K562 (cell line): ENCODE data around the gene CCDC78.

ENCODE experiments used
- ARNT ChIP-seq, 2 experiments: fragments of 450-650 bp; IDR thresholded peaks; 2 replicates each; pipeline ENCODE4 v1.6.1; 2016; ENCODE audit warnings: mild to moderate bottlenecking in 1 of 2
- BDP1 ChIP-seq: IDR thresholded peaks from 3 replicates; pipeline ENCODE4 v1.6.1; 2011; ENCODE audit not compliant: insufficient read length, insufficient read depth
- CTCF ChIP-seq, 3 experiments: IDR thresholded peaks in 2 of 3; conservative IDR thresholded peaks in 1 of 3; 2 replicates each; pipeline ENCODE4 v1.5.1; 2011 to 2012; ENCODE audit warnings: low read length in 3 of 3, mild to moderate bottlenecking in 3 of 3, control low read depth in 2 of 3, improper control_type of control experiment in 1 of 3, inconsistent platforms in 1 of 3, low read depth in 1 of 3, mixed read lengths in 1 of 3, moderate library complexity in 1 of 3; ENCODE audit not compliant: insufficient read depth in 2 of 3
- SRSF7 ChIP-seq: fragments of 200-400 bp; formaldehyde crosslinking; optimal IDR thresholded peaks from 2 replicates; pipeline ENCODE3; 2017; ENCODE audit warnings: mild to moderate bottlenecking, low read depth, low read length
- STAG1 ChIP-seq: sonication (generic); formaldehyde crosslinking; IDR thresholded peaks from 2 replicates; pipeline ENCODE4 v1.5.0; 2020; ENCODE audit warnings: missing genetic modification reagents, borderline replicate concordance
- ZBTB1 ChIP-seq: sonication (generic); formaldehyde crosslinking; IDR thresholded peaks from 2 replicates; pipeline ENCODE4 v1.8.1; 2023; ENCODE audit warnings: missing genetic modification reagents, low read depth, mild to moderate bottlenecking, borderline replicate concordance
- ZEB2 ChIP-seq: fragments of 450-650 bp; IDR thresholded peaks from 2 replicates; pipeline ENCODE4 v1.6.1; 2016
- ZNF75A ChIP-seq: fragments of 450-650 bp; formaldehyde crosslinking; IDR thresholded peaks from 2 replicates; pipeline ENCODE4 v1.4.0; 2020; ENCODE audit warnings: mild to moderate bottlenecking

GRCh38 chr16:747978-748746, 21.9 kb upstream of the CCDC78 start:
- TF ChIP-seq SRSF7 (no peak), ZEB2 (no peak), BDP1 (no peak), ZBTB1 (CRISPR knock-in tag) (no peak), ZNF75A (no peak), ARNT (IDR thresholded peaks at IDR 0.05) (no peak), CTCF (IDR thresholded peaks at IDR 0.05 in 2 of 3, conservative IDR thresholded peaks at IDR 0.05 in 1 of 3; ENCODE audit: insufficient read depth in 2 of 3, low read depth in 1 of 3, low read length in 3 of 3) (no peak), STAG1 (CRISPR knock-in tag) (no peak)
